HG03139 (cell line): Measurements from ENCODE around the gene SLC7A4.

Experiments
- ATAC-seq: cut with Tn5 transposase; IDR thresholded peaks from one replicate; pipeline ENCODE4 v1.9.1; 2021; ENCODE audit not compliant: unreplicated experiment

Gene SLC7A4

DNA sequence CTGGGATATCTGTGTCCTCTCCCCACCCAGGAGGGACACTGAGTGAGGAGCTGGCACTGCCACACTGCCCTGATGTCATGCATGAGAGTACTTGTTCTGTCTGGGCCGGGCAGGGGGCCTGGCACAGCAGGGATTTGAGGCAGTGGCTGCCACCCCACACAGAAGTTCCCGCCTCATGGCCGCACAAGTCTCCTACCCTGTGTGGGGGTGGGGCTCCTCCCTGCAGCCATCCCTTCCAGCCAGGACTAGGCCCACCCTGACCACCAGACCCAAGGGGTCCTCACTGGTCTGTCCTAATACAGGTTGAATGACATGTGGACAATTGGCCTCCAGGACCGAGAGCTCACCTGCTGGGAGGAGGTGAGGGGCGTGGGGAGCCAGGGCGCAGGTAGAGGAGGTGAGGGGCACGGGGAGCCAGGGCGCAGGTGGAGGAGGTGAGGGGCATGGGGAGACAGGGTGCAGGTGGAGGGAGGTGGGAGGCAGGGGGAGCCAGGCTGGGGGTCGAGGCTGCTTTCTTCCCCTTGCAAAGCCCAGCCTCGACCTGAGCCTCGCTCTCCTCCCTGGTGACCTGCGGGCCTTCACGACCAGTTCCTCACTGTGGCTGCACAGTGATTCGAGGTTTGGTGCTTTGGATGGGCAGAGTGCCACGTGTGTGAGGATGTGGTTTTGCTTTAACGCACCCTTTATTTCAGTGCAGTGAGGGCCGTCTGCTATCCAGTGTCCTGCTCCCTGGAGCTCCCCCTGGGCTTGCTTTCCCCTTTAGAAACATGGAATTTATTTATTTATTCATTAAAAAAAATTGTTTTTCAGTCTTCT, 42.8 kb downstream of the SLC7A4 start:
- no peak for ATAC-seq

- ATAC-seq, result no peak
Observed at GRCh38 chr22:20988573-20989322, 43.6 kb downstream of the SLC7A4 start.

DNA sequence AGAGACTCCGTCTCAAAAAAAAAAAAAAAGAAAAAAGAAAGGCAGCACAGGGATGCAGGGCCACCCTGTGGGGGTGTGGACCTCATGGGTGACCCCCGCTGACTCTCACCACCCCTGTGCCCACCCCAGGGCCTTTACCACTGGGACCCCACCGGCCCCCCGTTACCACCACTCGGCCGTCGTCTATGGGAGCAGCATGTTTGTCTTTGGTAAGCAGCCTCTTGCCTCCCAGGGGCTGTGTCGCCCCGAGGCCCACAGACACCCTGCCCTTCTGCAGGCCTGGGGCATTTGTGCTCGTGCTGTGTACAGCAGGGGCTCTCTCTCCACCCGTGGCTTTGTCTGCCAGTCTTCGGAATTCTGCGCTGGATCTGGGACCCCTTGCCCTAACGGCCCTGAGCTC, 45.0 kb downstream of the SLC7A4 start:
- ATAC-seq, result no peak

GRCh38 chr22:20986365-20986764, 46.0 kb downstream of the SLC7A4 start:
- no peak for ATAC-seq

DNA sequence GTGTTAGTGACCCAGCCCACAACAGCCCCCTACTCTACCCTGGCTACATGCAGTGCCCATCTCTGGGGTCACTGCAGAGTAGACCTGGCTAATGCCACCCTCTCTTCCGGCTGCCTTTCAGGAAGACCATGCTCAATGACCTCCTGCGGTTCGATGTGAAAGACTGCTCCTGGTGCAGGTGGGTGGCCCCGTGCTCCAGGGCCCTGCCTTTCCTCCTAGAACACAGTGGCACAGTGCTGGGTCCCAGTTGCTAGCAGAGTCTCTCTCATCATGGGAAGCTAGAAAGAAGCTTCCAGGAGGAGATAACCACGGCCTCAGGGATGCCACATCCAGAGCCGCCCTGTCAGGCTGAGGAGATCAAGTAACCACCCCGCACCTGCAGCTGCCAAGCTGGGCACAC, 46.6 kb downstream of the SLC7A4 start:
- no peak for ATAC-seq

DNA sequence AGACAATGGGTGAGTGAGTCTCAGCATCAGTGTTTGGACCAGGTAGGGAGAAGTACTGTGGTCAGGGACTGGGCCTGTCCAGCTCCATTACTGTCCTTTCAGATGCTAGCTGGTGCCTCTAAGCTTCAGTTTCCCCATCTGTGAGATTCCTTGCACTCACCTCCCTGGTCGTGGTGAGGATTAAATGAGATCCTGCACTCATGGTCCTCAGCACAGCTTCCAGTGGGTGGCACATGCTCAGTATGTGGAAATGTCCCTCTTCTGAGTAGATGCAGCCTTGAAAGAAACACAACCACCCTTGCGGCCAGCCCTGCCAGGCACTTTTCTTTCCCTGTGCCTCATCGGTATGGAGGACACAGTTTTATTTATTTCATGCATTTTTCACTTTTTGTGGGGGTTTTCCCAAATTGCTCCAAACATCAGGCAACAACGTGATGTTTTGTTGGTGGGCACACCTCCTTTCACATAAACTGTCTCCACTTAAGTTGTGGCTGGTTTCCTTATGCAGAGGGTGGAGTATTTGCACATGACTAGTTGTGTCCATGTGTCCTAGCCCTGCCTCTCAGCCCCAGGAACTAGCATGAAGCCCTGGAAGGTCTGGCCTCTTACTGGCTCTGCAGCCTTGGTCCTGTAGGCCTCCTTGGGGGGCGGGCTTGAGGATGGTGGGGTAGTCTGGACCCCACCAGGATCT, 49.1 kb downstream of the SLC7A4 start:
- ATAC-seq, result no peak

DNA sequence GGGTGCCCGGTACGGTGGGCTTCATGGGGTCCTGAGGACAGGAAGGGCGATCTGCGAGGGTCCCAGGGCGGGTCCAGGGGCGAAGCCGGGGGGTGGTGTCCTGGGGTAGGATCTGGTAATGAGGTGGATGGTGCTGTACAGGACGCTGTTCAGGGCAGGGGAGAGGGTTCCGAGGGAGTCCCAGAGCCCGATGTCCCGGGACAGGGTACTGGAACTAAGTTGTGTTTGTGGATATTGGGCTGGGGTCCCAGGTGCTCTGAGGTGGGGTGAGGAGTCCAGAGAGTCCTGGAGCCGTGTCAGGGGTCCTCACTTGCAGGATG, 49.8 kb downstream of the SLC7A4 start:
- peak; percentile 16 for ATAC-seq

- ATAC-seq, result peak; percentile 71
Observed at GRCh38 chr22:20981787-20982562, 50.4 kb downstream of the SLC7A4 start, which contains the start of gene LZTR1. LZTR1 (plus strand) TSS chr22:20982297; CDS start chr22:20982372, 75 bp downstream.

DNA sequence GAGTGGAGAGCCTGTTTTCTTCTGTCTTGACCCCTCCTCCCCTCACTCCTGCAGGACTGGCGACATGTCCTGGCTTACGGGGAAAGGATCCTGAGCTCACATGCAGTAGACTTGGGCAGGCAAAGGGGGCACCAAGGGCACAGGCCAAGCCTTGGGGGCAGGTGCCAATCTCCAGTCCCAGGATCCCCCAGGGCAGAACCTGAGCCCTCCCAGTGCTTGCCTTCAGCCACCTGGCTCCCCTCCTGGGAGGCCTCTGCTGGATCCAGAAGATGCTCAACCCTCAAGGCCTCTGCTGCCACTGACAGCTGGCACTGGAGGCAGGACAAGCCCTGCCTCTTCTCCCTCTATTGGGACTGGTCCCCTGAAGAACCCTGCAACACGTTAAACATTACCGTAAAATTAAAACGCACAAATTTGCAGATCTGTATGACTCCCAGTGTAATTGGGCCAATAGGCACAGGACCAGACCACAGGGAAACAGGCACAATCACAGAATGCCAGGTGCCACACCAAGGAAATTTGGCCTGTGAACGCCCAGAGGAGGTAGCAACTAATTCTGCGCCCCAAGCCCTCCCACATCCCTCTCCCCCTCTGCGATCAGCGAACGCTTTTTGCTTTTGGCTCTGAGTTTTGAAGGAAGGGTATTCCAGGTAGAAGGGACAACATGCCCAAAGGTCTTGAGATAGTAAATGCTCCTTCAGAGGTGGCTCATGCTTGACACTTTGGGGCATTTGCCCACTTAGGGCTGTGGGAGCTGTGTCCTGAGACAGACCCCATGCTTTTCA, 51.2 kb downstream of the SLC7A4 start:
- no peak for ATAC-seq

- no peak for ATAC-seq
Observed at GRCh38 chr22:20980523-20980922, 51.8 kb downstream of the SLC7A4 start.

GRCh38 chr22:20979940-20980453, 52.4 kb downstream of the SLC7A4 start:
- no peak for ATAC-seq

GRCh38 chr22:20979243-20979809, 53.0 kb downstream of the SLC7A4 start:
- no peak for ATAC-seq
